ENCODE measurements around the gene TCEAL6. TPM values are rescaled to one million over a fixed set of nuclear protein-coding genes. Genes with fewer than 3 reads are reported as not detected.
"Not testable (repeated sequence)": the region's sequence is repeated elsewhere in the genome, so short reads cannot be mapped to it uniquely, and the experiment has no call there.

Gene TCEAL6
- polyA plus RNA-seq (ENCODE audit: low read depth in 6 of 6) = not detected

DNA sequence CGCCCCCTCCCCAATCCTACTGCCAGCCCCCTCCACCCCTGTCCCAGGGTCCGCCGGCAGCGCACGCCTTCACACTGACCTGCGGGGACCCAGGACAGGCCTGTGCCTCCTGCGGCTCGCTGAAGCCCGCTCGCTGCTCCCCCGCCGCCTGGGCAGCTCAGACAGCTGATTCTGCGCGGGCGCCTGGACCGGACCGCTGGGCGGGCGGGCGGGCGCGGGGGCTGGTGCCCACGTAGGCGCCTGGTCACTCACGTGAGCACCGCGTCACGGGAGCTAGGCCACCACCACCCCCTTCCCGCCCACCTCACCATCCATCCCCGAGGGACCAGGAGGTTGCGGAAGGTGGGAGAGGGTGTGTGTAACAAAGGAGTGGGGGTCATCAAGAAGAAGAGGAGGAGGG, at the start of gene TCEAL6:
Gene TCEAL6 (minus strand): TSS at position 208 of the 400 bp plus-strand sequence.
- not testable (repeated sequence) for H3K27ac Mint-ChIP-seq; ATAC-seq (ENCODE audit: low read depth in 2 of 2); H3K4me1 Mint-ChIP-seq; DNase-seq; H3K4me3 Mint-ChIP-seq; H3K36me3 Mint-ChIP-seq; H3K9me3 Mint-ChIP-seq
- peaks cover 15 to 51% (median 37%) of the 10 kb centered on the region in 3 donors for H3K27me3 Mint-ChIP-seq

DNA sequence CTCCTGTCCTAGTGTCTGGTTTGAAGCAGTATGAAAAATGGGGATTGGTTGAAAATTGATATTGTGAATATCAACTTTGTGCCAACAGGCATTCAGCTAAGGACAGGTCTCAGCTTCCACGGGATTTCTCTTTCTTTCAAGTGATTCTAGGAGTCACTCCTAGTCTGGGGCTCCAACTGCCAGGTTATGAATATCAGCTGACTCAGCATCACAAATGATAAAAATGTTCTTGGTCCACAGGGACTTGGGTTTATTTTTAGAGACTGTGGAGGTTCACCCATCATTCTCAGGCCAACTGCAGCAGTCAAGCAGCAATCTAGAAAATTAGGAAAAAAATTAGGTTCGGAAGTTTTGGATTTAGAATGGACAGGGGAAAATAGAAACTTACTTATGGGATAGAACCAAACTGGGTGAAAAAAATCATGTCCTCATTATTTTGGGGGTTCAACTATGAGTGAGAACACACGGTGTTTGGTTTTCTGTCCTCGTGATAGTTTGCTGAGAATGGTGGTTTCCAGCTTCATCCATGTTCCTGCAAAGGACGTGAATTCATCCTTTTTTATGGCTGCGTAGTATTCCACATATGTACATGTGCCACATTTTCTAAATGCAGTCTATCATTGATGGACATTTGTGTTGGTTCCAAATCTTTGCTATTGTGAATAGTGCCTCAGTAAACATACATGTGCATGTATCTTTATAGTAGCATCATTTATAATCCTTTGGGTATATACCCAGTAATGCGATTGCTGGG, 43.9 kb upstream of the TCEAL6 start:
- no peaks in the 10 kb centered on the region for H3K4me1 Mint-ChIP-seq
- no peak overlapping the region for H3K27ac Mint-ChIP-seq
- H3K36me3 Mint-ChIP-seq = no peaks in the 10 kb centered on the region
- DNase-seq = no peak
- ATAC-seq (ENCODE audit: low read depth in 2 of 2) = no peak
- no peaks in the 10 kb centered on the region for H3K27me3 Mint-ChIP-seq
- H3K4me3 Mint-ChIP-seq = no peak overlapping the region
- H3K9me3 Mint-ChIP-seq = peaks cover 6 to 43% (median 22%) of the 10 kb centered on the region in 7 donors

GRCh38 chrX:102155806-102156179, 13.5 kb upstream of the TCEAL6 start, which contains the start of gene BEX5:
Gene BEX5, minus strand, starts transcription at chrX:102155977. Its CDS starts 1,712 bp downstream, at chrX:102154265.
- peak within 1 kb of the TSS in 5 of 6 donors; percentile 40 to 97 (median 81) for H3K27ac Mint-ChIP-seq
- peak within 1 kb of the TSS; percentile 86 to 96 (median 92) for H3K4me3 Mint-ChIP-seq
- H3K27me3 Mint-ChIP-seq = peaks cover 5 to 40% (median 30%) of the 10 kb centered on the region in 3 donors
- ATAC-seq (ENCODE audit: low read depth in 2 of 2) = peak; percentile 90
- H3K36me3 Mint-ChIP-seq = peaks cover 0 to 5% of the 10 kb centered on the region in 2 donors
- DNase-seq = peak; percentile 12
- peaks cover 15 to 20% (median 18%) of the 10 kb centered on the region in 3 donors for H3K4me1 Mint-ChIP-seq
- H3K9me3 Mint-ChIP-seq = peaks cover 0 to 7% (median 0%) of the 10 kb centered on the region in 7 donors

DNA sequence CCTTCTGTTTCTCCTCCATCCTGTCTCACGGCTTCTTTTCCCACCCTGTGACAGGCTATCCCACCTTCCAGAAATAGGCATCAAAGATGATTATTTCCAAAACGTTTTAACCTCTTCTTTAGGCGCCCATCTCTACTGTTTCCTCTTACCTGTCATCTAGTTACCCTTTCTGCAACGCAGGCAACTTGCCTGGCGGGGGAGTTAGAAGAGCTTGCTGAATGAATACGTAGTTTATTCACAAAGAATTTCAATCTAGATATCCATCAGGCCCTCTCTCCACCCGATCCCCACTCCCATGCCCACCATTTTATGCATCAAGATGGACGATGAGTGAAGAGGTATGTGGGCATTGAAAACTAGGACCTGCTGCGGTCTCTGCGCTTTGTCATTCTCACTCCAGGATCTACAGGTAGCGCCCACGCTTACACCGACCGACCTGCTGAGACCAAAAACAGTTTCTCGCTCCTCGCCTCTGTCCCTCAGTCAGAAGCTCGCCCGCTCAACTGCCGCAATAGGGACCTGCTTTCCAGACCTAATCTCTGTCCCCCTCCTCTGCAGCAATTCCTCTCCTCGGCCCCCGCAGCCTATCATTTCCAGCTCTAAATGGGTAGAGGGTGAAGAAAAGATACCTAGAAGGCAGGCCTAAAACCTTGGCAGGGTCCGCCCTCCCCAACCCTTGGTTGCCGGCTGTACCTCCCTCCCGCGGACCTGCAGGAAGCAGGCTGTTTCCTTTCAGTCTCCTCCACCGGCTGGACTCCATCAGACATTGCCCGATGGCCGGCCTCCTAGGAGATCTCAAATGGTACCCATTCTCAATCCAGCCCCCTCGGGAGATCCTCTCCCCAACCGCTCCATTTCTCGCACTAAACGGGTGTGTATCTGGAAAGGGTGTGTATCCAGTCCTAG, 12.9 kb upstream of the TCEAL6 start:
- H3K4me3 Mint-ChIP-seq = peak overlapping the region; percentile 86 to 96 (median 92)

GRCh38 chrX:102154218-102154860, 12.1 kb upstream of the TCEAL6 start:
- H3K27ac Mint-ChIP-seq = no peak overlapping the region
- peak overlapping the region; percentile 68 to 96 (median 92) for H3K4me3 Mint-ChIP-seq
- ATAC-seq (ENCODE audit: low read depth in 2 of 2) (no peak), DNase-seq (no peak)
- peaks cover 15 to 20% (median 18%) of the 10 kb centered on the region in 3 donors for H3K4me1 Mint-ChIP-seq
- peaks cover 5 to 40% (median 31%) of the 10 kb centered on the region in 3 donors for H3K27me3 Mint-ChIP-seq
- peaks cover 0 to 7% (median 0%) of the 10 kb centered on the region in 7 donors for H3K9me3 Mint-ChIP-seq
- peaks cover 0 to 5% of the 10 kb centered on the region in 2 donors for H3K36me3 Mint-ChIP-seq

More for the DNA sequence above, 12.9 kb upstream of the TCEAL6 start:
- peak; percentile 2 for DNase-seq
- Mint-ChIP-seq H3K27ac (peak overlapping the region in 5 of 6 donors; percentile 40 to 97 (median 81)), H3K4me1 (peaks cover 15 to 20% (median 18%) of the 10 kb centered on the region in 3 donors), H3K27me3 (peaks cover 4 to 40% (median 29%) of the 10 kb centered on the region in 3 donors), H3K36me3 (peaks cover 0 to 5% of the 10 kb centered on the region in 2 donors), H3K9me3 (peaks cover 0 to 7% (median 0%) of the 10 kb centered on the region in 7 donors)
- ATAC-seq (ENCODE audit: low read depth in 2 of 2) = peak; percentile 38 to 48

DNA sequence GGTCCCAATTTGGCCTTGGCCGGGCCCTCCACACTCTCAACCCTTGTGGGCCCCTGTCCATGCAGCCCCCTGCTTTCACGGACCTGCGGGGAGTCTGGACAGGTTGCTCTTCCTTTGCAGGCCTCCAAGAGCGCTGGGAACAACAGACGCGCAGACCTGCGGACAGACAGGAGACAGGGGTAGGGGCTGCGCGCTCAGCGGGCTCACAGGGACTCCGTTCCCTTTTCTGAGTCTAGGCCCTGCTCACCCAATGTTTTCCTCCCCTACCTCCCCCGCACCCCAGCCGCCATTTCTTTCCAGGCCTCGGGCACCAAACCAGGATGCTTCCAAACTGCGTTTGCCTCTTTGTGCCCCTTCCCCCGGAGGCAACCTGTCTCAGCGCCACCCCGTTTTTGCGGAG, 650 bp downstream of the TCEAL6 start:
- H3K27ac Mint-ChIP-seq; H3K9me3 Mint-ChIP-seq; DNase-seq; ATAC-seq (ENCODE audit: low read depth in 2 of 2); H3K4me1 Mint-ChIP-seq; H3K4me3 Mint-ChIP-seq; H3K36me3 Mint-ChIP-seq: not testable (repeated sequence)
- peaks cover 15 to 47% (median 36%) of the 10 kb centered on the region in 3 donors for H3K27me3 Mint-ChIP-seq

DNA sequence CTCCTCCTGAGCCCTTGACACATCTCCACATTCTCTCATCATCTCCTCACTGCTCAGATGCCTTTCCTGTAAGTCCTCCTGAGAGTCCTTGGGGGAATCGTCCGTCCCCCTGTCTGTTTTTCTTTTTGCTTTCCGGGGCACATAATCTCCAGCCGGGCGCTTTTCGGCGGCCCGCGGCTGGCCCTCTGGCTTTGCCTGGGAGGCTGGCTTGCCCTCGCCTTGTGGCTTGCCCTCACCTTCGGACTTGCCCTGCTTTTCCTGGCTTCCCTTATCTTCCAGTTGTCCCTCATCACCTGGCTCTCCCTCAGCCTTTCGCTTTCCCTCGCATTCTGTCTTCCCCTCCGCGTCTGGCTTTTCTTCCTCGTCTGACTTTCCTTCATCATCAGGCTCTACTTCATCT, 1.4 kb downstream of the TCEAL6 start:
- not testable (repeated sequence) for H3K4me3 Mint-ChIP-seq; ATAC-seq (ENCODE audit: low read depth in 2 of 2); H3K4me1 Mint-ChIP-seq; DNase-seq; H3K9me3 Mint-ChIP-seq; H3K36me3 Mint-ChIP-seq; H3K27ac Mint-ChIP-seq
- peaks cover 15 to 43% (median 36%) of the 10 kb centered on the region in 3 donors for H3K27me3 Mint-ChIP-seq

GRCh38 chrX:102138064-102138463, 4.2 kb downstream of the TCEAL6 start:
- no peak overlapping the region for H3K27ac Mint-ChIP-seq
- H3K36me3 Mint-ChIP-seq = peaks cover 0 to 3% of the 10 kb centered on the region in 2 donors
- ATAC-seq (ENCODE audit: low read depth in 2 of 2) (no peak), DNase-seq (no peak)
- H3K4me3 Mint-ChIP-seq = no peak overlapping the region
- H3K4me1 Mint-ChIP-seq = peaks cover 0 to 3% (median 3%) of the 10 kb centered on the region in 3 donors
- peaks cover 3 to 24% (median 22%) of the 10 kb centered on the region in 3 donors for H3K27me3 Mint-ChIP-seq
- peaks cover 0 to 3% (median 2%) of the 10 kb centered on the region in 7 donors for H3K9me3 Mint-ChIP-seq

GRCh38 chrX:102129473-102129872, 12.8 kb downstream of the TCEAL6 start:
- no peak for ATAC-seq (ENCODE audit: low read depth in 2 of 2)
- no peak for DNase-seq
- peaks cover 5 to 8% (median 5%) of the 10 kb centered on the region in 3 donors for H3K4me1 Mint-ChIP-seq
- no peak overlapping the region for H3K4me3 Mint-ChIP-seq
- peaks cover 0 to 6% (median 0%) of the 10 kb centered on the region in 7 donors for H3K9me3 Mint-ChIP-seq
- H3K27ac Mint-ChIP-seq = no peak overlapping the region
- H3K27me3 Mint-ChIP-seq = peaks cover 24 to 31% (median 28%) of the 10 kb centered on the region in 3 donors
- H3K36me3 Mint-ChIP-seq = no peaks in the 10 kb centered on the region

DNA sequence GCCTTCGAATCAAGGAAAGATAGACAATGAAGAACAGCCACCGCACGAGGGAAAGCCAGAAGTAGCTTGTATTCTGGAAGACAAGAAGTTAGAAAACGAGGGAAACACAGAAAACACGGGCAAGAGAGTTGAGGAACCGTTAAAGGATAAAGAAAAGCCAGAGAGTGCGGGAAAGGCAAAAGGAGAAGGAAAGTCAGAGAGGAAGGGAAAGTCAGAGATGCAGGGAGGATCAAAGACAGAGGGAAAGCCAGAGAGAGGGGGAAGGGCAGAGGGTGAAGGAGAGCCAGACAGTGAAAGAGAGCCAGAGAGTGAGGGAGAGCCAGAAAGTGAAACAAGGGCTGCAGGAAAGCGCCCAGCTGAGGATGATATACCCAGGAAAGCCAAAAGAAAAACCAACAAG, 15.4 kb downstream of the TCEAL6 start:
- Mint-ChIP-seq H3K27ac (no peak overlapping the region), H3K27me3 (peaks cover 27 to 33% (median 31%) of the 10 kb centered on the region in 3 donors), H3K9me3 (peaks cover 0 to 6% (median 0%) of the 10 kb centered on the region in 7 donors), H3K4me3 (no peak overlapping the region), H3K36me3 (no peaks in the 10 kb centered on the region), H3K4me1 (peaks cover 5 to 8% (median 6%) of the 10 kb centered on the region in 3 donors)
- ATAC-seq (ENCODE audit: low read depth in 2 of 2) = no peak
- no peak for DNase-seq

- not testable (repeated sequence) for H3K36me3 Mint-ChIP-seq; DNase-seq; H3K4me1 Mint-ChIP-seq; H3K9me3 Mint-ChIP-seq; ATAC-seq (ENCODE audit: low read depth in 2 of 2); H3K27ac Mint-ChIP-seq
- Mint-ChIP-seq H3K27me3 (peaks cover 27 to 33% (median 31%) of the 10 kb centered on the region in 3 donors), H3K4me3 (peak overlapping the region in 6 of 8 donors; percentile 2 to 43 (median 29))
These were observed 16.0 kb downstream of the TCEAL6 start for GRCh38 chrX:102126080-102126818.

GRCh38 chrX:102125436-102125835, 16.8 kb downstream of the TCEAL6 start, which contains the start of gene TCEAL2:
Gene TCEAL2, plus strand, starts transcription at chrX:102125679. Its CDS starts 1,152 bp downstream, at chrX:102126831.
- H3K4me3 Mint-ChIP-seq = peak within 1 kb of the TSS; percentile 5 to 73 (median 42)
- DNase-seq; H3K36me3 Mint-ChIP-seq; H3K9me3 Mint-ChIP-seq; H3K4me1 Mint-ChIP-seq; ATAC-seq (ENCODE audit: low read depth in 2 of 2): not testable (repeated sequence)
- peaks cover 23 to 33% (median 27%) of the 10 kb centered on the region in 3 donors for H3K27me3 Mint-ChIP-seq
- peak within 1 kb of the TSS in 1 of 6 donors; percentile 36 for H3K27ac Mint-ChIP-seq
